Caki2 (cell line): ENCODE measurements around the gene ARFGAP1. TPM values are rescaled to one million over a fixed set of nuclear protein-coding genes. Genes with fewer than 3 reads are reported as not detected.

Experiments
- DNase-seq: peaks from one replicate; pipeline ENCODE4 v3.0.0-alpha.2; 2015; ENCODE audit warnings: low read depth
- in situ Hi-C: cut with HindIII; loops from 2 replicates; pipeline ENCODE4 v1.10.0; 2016; ENCODE audit warnings: low sequenced_read_pairs, low pct_unique_long_range_greater_than_20kb, mixed read lengths
- total RNA-seq: library from RNA; depleted of rRNA; stranded (reverse); fragments of >200 nt; shearing (Covaris generic); gene quantifications from 2 replicates; pipeline ENCODE4 v1.2.3, GENCODE V29; 2014; ENCODE audit warnings: low replicate concordance

ARFGAP1 gene
- total RNA-seq, 1 experiment from 2014 or later, result 139 TPM

DNA sequence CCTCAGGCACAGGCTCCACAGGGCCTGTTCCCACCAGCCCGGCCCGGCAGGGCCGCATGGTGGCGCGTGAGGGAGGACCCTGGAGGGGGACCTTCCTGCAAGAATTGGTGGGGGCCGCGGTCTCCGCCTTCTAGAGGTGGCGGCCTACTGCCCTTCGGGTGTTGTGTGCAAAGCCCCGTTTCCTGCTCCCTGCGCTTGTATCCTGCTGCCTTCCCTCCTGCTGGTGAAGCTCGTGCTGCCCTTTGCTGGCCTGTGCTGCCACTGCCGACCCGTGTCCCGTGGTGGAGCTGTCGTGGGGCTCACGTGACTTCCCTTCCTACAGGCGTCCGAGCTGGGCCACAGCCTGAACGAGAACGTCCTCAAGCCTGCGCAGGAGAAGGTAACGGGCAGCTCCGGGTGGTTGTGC lies 11.9 kb downstream of the ARFGAP1 start:
- in situ Hi-C loops, result loop anchor here (25.0 kb wide), 2 partner anchors 103 to 303 kb away; no protein-coding TSS in a partner anchor
- DNase-seq, result no peak

DNA sequence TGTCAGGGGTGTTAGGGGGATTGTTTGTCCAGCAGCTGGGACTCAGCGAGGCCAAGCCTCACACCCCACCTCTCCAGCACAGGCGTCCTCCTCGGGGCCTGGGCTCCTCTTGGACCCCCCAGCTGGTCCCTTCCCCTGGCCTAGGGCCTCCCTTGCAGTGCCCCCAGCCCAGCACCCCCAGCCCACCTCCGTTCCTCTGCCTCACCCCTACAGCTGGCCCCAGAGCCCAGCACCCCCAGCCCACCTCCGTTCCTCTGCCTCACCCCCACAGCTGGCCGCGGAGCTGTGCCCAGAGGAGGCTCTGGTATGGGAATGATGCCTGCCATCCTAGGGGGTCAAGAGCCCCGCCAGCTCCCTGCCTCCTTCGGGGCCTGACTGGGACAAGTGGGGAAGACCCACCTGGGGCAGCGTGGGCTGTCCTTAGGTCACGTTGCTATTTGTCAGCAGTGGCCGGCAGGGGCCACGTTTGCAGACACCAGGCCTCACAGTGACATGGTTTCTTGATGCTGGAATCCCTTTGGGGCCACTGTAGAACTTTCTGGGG lies 12.4 kb downstream of the ARFGAP1 start:
- no peak for DNase-seq
- in situ Hi-C loops, result loop anchor here (25.0 kb wide), 2 partner anchors 102 to 302 kb away; no protein-coding TSS in a partner anchor

GRCh38 chr20:63285636-63286615 lies 13.3 kb downstream of the ARFGAP1 start:
- DNase-seq, result no peak
- in situ Hi-C loops, result loop anchor here (25.0 kb wide), 2 partner anchors 101 to 301 kb away; no protein-coding TSS in a partner anchor

DNA sequence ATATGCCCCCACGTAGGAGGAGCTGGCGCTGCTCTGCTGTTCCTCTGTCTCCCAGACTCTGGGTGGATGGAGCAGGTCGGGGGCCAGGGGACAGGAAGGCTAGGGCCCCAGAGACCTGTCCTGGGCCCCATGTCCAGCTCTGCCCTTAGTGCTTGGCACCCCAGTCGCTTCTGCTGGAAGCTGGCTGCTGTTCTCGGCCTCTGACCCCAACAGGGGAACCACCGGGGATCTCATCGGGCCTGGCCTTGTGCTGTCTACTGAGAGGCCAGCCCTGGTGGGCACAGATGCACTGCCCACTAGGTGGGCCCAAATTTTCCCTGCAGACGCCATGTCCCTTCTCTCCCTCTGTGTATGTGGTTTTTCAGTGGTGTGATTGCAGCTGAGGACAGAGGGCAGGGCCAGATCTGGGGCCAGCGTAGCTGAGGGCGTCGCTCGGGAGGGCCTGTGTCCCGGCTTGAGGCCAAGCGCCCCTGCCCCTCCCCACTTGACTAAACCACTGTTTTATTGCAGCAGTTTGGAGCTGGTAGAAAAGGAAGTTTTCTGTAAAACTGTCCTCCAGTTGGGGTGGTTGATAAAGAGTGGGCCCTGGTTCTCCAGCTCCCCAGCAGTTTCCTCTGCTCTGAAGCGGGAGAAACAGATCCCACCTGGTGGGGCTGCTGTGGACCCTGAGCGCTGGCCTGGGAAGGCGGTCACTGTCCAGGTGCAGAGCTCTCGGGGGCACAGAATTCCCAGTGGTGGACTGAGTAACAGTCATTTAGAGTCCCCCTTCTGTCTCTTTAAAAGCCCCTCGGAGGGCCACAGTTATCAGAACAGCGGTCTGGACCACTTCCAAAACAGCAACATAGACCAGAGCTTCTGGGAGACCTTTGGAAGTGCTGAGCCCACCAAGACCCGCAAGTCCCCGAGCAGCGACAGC lies 14.4 kb downstream of the ARFGAP1 start:
- no peak for DNase-seq
- in situ Hi-C loops, result loop anchor here (25.0 kb wide), 2 partner anchors 100 to 300 kb away; no protein-coding TSS in a partner anchor

DNA sequence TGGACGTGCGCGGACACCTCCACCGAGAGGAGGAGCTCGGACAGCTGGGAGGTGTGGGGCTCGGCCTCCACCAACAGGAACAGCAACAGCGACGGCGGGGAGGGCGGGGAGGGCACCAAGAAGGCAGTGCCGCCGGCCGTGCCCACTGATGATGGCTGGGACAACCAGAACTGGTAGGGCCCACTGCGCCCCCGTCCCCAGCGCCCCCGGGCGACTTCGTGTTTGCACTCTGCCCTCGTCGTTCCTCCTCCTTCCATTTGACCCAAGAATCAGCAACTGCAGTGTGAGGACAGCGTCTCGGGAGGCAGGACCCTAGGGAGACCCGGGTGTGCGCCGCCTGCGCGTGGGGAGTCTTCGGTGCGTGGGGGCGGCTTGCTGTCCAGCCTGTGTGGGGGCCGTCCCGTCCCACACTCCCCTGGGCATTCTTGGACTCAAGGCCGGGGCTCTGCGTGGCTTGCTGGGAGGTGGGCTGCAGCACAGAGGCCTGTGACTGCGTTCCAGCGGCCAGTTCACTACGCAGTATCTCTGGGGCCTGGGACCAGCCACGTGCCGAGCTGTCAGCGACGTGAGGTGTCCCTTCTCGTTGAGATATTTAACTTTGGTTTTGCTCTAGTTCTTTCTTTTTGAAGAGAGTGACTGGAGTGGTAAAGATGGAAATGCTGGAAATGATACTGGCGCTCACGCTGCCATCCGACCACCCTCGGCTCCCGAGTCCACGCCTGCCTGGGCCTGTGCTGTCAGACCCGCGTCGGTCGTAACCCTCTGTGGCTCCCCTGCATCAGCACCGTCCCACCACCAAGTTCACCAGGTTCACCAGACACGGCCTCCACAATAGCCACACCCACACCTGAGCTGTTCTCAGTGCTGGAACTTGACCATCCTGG lies 15.3 kb downstream of the ARFGAP1 start:
- DNase-seq, result no peak
- in situ Hi-C loops, result loop anchor here (25.0 kb wide), 2 partner anchors 99 to 299 kb away; no protein-coding TSS in a partner anchor

GRCh38 chr20:63288581-63289251 lies 16.1 kb downstream of the ARFGAP1 start:
- no peak for DNase-seq
- in situ Hi-C loops, result loop anchor here (25.0 kb wide), 2 partner anchors 99 to 299 kb away; no protein-coding TSS in a partner anchor

DNA sequence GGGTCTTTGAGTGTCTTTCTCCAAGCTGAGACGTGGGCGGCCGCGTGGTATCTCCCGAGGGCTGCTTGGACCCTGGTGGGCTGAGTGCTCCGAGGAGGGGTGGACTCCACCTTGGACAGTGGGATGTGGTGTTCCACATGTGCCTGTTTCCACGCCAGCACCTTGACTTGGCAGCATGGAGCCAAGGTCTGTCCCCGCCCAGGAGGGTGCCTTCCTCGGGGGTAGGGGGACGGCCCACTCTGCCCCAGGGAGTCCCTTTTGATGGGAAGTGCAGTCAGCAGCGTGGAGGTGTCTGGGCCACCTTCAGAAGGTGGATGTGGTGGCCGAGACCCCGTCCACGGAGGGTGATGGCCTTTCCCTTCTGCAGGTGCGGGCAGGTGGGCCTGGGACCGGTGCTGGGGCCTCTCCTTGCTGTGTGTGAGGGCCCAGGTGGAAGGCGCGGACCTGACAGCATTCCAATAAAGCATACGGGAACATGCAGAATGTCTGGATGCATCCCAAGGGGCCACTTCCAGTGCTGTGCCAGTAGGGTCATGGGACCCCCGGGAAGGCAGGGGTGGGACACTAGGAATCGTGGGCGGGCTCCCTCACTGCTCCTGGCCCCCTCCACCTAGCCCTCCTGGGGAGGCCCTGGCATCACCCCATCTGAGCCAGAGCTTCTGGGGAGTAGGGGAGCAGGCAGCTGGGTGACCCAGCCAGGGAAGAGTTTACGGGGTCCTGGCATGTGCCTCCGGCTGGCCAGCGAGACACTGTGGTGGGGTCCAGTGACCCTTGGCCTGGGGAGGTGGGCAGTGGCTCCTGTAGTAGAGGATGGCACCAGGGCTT lies 16.9 kb downstream of the ARFGAP1 start:
- in situ Hi-C loops, result loop anchor here (25.0 kb wide), 2 partner anchors 98 to 298 kb away; no protein-coding TSS in a partner anchor

DNA sequence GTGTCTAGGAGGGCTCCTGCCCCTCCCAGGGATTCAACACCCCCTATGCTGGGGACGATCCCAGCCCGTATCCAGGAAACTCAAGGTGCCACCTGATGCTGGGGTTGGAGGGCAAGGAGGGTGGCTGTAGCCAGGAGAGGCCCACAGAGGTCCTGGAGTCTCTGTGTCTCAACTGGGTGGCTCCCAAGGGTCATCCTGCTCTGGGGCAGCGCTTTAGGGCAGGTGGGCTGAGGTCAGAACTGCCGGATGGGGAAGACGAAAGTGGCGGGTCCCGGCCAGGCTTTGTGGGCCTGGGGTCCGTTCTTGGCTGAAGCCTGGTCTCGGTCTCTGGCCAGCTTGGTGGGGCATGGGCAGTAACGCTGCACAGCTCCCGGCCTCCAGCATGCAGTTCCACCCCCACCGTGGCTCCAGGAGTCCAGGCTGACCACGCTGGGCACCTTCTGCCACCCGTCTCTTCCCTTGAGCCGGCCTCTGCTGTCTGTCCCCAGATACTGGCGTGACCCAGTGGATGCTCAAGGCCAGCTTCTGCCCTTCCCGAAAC lies 17.6 kb downstream of the ARFGAP1 start:
- DNase-seq, result no peak
- in situ Hi-C loops, result loop anchor here (25.0 kb wide), 2 partner anchors 97 to 297 kb away; no protein-coding TSS in a partner anchor

More for the DNA sequence above, 16.9 kb downstream of the ARFGAP1 start:
- no peak for DNase-seq

DNA sequence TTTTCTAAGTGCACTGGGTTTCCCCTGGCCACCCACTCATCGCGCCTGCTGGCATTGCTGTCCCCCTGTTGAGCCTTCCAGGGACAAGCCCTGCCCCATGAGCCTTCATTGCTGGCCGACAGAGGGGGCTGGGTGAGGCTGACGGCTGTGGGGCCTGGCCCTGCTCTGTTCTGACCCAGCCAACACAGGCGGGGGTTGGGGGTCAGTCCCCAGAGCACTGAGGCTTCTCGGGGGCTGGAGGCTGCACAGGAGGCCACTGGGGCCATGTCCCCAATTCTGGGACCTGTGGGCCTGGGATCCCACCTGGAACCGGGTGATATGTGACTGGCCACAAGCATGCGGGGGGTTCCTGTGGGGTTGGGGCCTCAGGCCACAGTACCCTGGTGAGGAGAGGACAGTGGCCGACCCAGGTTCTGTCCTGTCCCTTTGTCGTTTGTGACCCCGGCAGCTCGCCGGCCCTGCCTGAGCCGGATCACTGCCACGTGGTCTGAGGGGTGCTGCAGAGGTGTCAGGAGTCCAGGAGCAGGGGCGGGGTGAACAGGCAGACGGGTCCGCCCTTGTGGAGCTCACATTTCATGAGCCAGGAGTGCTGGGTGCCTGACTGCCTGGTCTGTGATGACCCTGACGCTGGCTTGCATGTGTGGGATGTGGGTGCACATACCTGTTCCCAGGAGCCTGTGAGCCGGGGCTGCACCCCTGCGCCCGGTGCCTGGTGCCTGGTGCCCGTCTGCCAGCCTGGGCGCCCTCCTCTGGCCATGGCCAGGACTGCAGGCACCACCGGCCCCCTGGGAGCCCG lies 18.3 kb downstream of the ARFGAP1 start:
- no peak for DNase-seq
- in situ Hi-C loops, result loop anchor here (25.0 kb wide), 2 partner anchors 96 to 296 kb away; no protein-coding TSS in a partner anchor

DNA sequence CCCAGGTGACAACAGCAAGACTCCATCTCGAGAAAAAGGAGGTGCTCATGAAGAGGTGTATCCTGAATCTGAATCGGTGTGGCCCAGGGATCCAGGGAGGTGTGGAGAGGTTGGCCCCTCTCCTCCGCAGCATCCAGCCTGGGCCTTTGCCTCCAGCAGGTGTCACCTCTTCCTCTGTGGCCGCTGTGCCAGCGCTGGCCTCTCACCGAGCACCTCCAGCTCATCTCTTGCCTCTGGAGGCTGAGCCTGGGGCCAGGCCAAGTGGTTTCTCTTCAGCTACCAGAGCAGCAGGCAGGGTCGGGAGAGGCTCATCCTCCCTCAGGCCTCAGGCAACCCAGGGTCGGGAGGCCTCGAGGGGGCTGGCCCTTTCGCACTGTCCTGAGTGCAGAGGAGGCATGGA lies 19.2 kb downstream of the ARFGAP1 start:
- in situ Hi-C loops, result loop anchor here (25.0 kb wide), 2 partner anchors 95 to 295 kb away; no protein-coding TSS in a partner anchor
- no peak for DNase-seq

DNA sequence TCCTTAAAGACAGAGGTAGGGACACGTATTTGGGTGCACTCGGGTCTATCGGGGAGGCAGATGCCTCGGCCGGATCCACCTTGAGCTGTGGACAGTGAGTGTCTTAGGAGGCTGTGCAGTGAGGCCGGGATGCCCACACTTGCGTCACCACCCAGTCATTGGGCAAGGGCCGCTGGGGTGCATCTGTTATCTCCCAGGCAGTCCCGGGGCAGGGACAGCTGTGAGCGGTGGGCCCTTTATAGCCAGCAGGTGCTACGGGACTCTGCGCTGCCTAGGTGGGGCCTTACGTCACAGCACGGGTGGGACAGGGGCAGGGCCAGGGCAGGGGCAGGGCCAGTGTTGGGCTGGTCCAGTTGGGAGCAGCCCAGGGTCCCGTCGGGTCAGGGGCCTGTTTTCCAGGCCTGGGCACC lies 19.7 kb downstream of the ARFGAP1 start:
- DNase-seq, result no peak
- in situ Hi-C loops, result loop anchor here (25.0 kb wide), 2 partner anchors 95 to 295 kb away; no protein-coding TSS in a partner anchor

- in situ Hi-C loops, result loop anchor here (25.0 kb wide), 2 partner anchors 94 to 294 kb away; no protein-coding TSS in a partner anchor
- DNase-seq, result no peak
Measured at GRCh38 chr20:63292904-63293303, 20.3 kb downstream of the ARFGAP1 start, which contains the start of gene COL20A1. COL20A1 (plus strand) TSS chr20:63293186; CDS start chr20:63295108, 1,922 bp downstream.

DNA sequence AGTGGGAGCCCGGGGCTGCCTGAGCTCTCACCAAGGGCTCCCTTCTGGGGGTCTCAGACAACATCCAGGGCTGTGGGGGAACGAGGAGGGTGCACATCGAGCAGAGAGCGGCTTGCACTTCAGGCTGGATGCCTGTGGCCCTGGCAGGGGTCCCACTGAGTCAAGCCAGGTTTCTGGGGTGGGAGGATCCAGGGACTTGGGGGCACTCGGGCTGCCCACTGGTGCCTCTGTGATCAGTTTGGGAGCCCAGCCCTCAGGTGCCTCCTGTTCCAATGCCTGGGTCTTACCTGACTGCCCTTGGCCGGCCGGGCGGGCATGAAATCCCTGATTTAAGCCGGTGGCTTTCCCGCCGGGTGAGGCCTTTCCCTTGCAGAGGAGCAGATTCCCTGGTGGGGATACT lies 20.8 kb downstream of the ARFGAP1 start:
- no peak for DNase-seq
- in situ Hi-C loops, result loop anchor here (25.0 kb wide), 2 partner anchors 94 to 294 kb away; no protein-coding TSS in a partner anchor

DNA sequence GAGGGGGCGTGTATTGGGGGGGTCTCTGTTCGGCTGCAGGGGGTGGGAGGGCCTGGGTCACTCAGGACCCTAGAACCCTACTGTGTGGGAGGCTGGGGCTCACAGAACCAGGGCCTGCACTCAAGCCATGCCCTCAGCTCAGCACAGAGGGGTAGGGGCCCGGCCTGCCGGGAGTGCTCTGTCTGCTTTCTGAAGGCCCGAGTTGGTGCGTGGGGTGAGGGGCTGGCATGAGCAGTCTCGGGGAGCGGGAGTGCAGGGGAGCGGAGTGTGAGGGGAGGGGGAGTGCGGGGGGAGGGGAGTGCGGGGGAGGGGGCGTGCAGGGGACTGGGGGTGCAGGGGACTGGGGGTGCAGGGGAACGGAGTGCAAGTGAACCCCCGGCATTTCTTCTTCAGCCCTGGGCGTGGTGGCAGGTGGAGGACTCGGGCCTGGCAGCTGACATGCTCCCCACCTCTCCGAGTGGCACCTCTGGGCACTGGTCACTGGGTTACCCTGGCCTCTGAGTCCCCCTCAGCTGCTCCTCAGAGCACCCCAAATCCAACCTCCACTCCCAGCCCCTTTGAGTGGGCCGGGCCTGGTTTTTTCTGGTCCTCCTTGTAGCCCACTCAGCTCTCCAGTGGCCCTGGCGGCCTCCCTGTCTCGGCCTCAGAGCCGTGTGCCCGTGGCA lies 21.4 kb downstream of the ARFGAP1 start:
- in situ Hi-C loops, result loop anchor here (25.0 kb wide), 2 partner anchors 93 to 293 kb away; no protein-coding TSS in a partner anchor
- DNase-seq, result no peak
